Anterior cingulate cortex (tissue), 58 donors: ENCODE measurements around the gene PCDH9.
"Not testable (repeated sequence)": the region's sequence is repeated elsewhere in the genome, so short reads cannot be mapped to it uniquely, and the experiment has no call there.

Experiments used
- DNase-seq, 58 donors: peaks; one replicate each; lab custom pipeline; 2025; lab: John Stamatoyannopoulos, UW

The PCDH9 gene

DNA sequence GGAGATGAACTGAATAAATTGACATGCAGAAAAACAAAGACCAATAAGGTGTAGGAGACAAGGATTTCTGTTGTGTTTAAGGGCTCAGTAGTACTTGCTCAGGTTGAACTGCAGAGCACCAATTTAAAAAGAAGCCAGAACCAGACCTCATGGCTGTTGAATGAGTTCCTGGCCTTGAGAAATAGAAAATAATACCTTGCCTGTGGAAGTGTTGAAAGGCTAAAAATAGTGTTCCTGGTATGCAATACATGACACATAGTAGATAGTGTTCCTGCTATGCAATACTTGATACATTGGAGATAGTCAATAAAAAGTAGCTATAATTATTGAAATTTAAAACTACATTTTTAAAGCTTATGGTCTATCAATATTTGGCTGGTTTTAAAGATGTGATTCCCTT, 595.8 kb downstream of the PCDH9 start:
- DNase-seq = no peak

DNA sequence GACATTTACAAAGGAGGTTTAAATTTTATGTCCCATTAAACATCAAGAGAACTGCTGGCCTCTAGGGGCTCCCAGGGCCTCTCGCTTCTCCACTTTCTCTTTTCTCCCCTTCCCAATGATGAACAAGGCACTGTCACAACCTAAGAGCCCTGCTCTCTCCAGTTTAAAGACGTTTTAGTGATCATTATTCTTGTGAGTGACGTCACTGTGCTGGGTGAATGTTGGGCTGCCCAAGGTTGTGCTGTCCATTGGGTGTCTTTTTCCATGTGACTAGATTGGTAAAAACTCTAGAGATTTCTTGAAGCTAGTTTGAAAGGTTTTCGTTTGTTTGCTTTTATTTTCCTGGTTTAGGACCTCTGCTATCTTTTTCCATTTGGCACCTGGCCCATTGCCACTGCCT, 602.6 kb downstream of the PCDH9 start:
- no peak for DNase-seq

DNA sequence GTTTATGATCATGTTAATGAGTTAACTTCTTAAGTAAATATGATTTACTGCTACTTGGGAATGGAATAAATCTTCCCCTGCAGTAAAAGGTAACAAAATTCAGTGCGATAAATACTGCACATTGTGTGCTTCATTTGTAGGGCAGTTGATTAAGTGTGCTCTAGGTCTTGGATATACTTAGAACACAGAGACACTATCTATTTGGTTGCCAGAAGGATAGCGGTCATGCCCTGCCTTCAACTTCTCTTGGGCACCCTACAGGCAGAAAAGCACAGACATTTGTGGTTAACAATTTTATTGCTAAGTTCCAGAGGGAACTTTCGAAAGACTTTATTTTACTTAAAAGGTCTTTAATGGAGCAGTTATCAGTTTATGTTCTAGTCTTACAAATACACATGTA, 605.8 kb downstream of the PCDH9 start:
- DNase-seq = no peak

DNA sequence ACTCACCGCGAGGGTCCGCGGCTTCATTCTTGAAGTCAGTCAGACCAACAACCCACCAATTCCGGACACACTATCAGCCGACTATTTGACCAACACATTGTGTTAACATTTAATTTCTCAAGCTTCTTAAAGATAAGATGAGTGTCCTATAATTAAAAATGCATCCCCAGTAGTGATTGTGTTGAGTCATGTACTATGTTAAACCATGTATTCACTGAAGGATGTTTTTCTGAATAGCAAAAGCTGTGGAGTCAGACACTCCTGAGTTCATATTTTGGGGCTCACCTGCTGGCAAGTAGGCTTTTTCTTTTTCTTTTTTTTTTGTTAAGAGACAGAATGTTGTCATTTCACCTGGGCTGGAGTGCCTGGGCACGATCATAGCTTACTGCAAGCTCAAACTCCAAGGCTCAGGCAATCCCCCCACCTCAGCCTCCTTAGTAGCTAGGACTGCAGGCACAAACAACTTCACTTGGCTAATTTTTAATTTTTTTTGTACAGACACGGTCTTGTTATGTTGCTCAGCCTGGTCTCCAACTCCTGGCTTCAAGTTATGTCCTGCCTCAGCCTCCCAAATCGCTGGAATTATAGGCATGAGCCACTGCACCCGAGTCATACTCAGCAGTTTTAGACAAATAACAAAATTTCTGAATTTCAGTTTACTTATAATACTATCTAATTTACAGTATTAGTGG, 606.9 kb downstream of the PCDH9 start:
- DNase-seq = no peak

GRCh38 chr13:66621906-66622447, 608.2 kb downstream of the PCDH9 start:
- DNase-seq = not testable (repeated sequence)

GRCh38 chr13:66618702-66619101, 611.4 kb downstream of the PCDH9 start:
- no peak for DNase-seq

DNA sequence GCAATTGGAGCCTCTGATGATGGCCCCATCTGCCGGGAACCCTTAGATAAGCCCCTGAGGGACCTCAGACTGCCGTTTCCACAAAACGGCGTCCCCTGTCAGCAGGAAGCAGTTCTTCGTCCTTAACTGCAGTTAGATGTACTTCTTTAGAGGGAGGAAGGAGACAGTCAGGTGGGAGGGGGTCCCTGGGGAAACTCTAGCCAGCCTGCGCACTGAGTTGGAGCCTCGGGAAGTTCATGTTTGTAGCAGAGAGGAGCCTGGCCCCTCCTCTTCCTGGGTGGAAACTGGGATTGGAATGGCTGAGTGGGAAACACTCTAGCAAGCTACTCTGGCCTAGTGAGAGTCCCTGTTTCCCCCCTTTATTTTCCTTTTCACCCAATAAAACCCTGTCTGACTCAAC, 612.4 kb downstream of the PCDH9 start:
- no peak for DNase-seq

- no peak for DNase-seq
Measured at GRCh38 chr13:66612983-66613382, 617.2 kb downstream of the PCDH9 start.

GRCh38 chr13:66586489-66586888, 643.6 kb downstream of the PCDH9 start:
- no peak for DNase-seq

- no peak for DNase-seq
Measured at GRCh38 chr13:66585669-66586203, 644.4 kb downstream of the PCDH9 start.

DNA sequence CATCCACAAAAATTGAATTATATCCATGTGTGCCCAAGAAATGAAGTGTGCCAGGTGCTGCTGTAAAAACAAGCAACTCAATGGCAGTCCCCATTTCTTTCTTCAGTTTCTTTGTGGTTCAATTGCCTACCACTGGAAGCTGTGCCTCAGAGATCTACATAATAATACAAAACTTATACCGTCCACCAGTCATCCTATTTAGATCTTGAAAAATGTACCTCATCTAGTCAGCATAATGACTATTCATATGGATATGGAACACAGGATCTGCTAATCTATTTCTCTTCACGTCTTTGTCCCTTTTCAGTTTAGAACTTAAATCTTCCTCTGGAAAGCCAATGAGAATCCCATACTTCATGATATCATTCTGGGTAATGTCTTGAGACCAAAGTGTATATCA, 648.5 kb downstream of the PCDH9 start:
- no peak for DNase-seq

- DNase-seq = no peak
Measured at GRCh38 chr13:66578305-66578704, 651.8 kb downstream of the PCDH9 start.

DNA sequence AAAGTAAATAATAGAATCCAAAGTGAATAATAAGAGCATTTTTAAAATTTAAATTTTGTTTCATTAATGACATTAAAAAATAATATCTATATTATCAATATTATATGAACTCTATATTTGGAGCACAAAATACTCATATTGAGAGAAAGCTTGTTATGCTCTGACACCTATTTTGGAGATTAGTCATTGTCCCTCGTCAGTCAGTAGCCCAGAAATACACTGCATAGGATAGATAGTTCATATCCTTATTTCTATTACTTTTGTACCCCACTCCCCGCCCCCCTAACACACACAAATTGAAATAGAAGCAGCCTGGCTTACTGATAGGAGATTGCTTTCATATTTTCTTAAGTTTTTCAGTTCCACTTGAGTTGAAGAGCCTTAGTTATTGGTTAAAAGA, 652.8 kb downstream of the PCDH9 start:
- no peak for DNase-seq

DNA sequence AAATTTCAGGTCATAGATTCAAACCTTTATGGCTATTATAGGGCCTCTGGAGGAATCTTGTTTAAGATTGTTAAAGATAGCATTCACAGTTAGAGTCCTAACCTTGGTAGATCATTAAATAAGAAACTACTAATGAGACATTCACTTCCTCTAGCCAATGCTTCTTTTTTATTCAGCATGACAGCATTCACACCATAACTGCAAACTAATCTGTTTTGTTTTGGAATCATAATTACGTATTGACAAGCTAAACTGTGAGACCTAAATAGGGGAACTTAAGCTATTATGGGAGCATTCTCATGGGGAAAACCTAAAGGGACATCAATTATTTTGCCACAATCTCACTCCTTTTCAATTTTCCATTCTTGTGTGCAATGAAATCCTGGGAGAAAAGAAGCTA, 653.8 kb downstream of the PCDH9 start:
- no peak for DNase-seq

DNA sequence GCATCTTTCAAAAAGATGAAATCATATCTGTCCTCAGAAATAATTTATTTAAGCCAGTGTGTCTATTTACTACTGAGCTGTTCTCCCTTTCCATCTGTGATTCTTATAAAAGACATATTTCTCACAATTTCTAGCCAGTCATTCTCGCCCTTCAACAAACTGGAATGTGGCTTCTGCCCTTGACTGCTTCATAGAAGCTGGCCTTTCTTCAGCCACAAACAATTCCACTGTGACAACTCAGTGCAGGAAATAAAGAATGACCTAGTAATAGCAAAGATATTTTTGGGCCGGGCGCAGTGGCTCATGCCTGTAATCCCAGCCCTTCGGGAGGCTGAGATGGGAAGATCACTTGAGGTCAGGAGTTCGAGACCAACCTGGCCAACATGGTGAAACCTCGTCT, 655.5 kb downstream of the PCDH9 start:
- no peak for DNase-seq

DNA sequence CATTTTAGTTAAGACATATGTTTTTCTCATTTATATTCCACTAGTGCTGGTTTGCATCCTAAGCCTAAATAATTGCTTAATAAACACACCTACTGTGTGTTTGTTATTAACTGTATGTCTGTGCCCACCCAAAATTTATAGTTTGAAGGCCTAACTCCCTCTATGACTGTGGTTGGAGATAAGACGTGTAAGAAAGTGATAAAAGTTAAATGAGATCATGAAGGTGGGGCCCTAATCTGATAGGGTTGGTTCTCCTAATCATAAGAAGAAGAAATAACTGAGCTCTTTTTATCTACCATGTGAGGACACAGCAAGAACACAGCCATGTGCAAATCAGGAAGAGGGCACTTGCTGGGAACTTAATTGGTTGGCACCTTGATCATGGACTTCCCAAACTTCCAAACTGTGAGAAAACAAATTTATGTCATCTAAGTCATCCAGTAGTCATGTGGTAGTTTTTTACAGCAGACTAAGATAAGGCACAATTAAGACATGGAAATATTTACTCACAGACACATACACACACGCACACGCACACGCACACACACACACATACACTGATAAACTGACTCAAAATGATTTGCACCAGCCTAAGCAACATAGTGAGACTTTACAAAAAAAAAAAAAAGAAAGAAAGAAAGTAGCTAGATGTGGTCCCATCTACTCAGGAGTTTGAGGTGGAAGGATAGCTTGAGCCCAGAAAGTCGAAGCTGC, 662.1 kb downstream of the PCDH9 start:
- DNase-seq = no peak

DNA sequence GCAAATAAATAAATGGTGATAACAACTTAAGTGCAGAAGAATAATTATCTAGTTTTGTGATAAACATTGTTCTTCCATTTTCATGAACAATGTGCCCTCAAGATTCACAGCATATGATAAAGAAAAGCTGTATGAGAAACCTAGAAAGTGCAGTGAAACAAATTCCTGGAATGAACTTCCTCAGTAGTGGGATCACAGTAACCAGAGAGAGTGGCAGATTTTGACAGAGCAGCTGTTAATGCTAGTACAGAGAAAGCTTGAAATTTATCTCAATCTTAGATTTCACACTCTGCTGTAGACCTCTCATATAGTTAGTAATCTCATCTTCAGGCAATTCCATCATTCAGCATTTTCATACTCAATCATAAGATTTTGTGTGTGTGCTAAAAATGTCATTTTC, 664.9 kb downstream of the PCDH9 start:
- no peak for DNase-seq

DNA sequence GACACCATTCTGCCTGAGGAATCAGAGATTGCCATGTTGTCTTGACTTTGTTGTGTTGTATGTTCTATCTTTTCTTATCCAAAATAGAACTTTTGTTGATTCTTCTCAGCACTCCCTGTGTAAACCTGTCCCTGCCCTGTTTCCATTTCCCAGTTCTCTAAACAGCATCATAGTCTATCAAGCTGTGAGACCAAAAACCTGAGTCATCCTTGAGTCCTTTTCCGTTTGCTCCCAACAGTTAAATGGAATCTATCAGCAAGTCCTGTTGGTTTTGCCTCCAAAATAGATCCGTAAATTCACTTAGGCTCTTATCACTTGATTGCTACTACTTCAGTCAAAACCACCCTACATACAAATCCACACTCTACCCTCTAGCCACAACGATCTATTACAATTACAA, 667.1 kb downstream of the PCDH9 start:
- DNase-seq = no peak

GRCh38 chr13:66562054-66562453, 668.1 kb downstream of the PCDH9 start:
- no peak for DNase-seq

GRCh38 chr13:66560991-66561390, 669.1 kb downstream of the PCDH9 start:
- DNase-seq = no peak

GRCh38 chr13:66560189-66560588, 669.9 kb downstream of the PCDH9 start:
- DNase-seq = no peak

DNA sequence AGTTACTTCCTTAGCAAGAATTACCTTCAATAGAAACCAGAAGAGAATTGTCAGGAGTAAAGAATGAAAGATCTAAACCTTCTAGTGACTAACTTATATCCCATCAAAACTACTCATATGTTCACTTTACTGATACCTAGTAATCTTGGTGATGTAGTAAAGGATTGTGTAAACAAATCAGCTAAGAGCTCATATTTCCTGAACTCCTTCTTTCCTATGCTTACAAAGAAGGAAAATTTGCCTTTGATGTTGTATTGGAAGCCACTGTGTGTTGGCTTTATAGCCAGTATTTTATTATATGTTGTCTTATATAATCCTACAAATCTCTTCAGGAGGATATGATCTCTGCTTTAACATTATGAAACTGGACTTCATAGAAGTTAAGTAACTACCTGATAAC, 671.0 kb downstream of the PCDH9 start:
- no peak for DNase-seq
